HUES48 (cell line): ENCODE data around the gene CA12.
"Not testable (repeated sequence)": the region's sequence is repeated elsewhere in the genome, so short reads cannot be mapped to it uniquely, and the experiment has no call there.

Experiments
- H3K27ac ChIP-seq: one replicate; pipeline ENCODE4 v1.7.0; 2013; ENCODE audit warnings: low read depth, low read length, inconsistent platforms
- H3K27me3 ChIP-seq: 2 replicates; pipeline ENCODE4 v1.6.1; 2013; ENCODE audit warnings: mild to moderate bottlenecking, low read length; ENCODE audit not compliant: control insufficient read depth, insufficient read depth
- H3K36me3 ChIP-seq: 2 replicates; pipeline ENCODE4 v1.6.1; 2013; ENCODE audit warnings: low read length; ENCODE audit not compliant: control insufficient read depth, insufficient read depth
- H3K4me1 ChIP-seq: 2 replicates; pipeline ENCODE4 v1.6.1; 2013; ENCODE audit warnings: mild to moderate bottlenecking, low read length; ENCODE audit not compliant: control insufficient read depth, insufficient read depth
- H3K4me3 ChIP-seq: 2 replicates; pipeline ENCODE4 v1.5.1; 2013; ENCODE audit warnings: mild to moderate bottlenecking, low read depth, low read length
- H3K9ac ChIP-seq: 2 replicates; pipeline ENCODE4 v1.6.1; 2013; ENCODE audit warnings: mild to moderate bottlenecking, low read depth, low read length, moderate library complexity
- H3K9me3 ChIP-seq: 2 replicates; pipeline ENCODE4 v1.6.1; 2013; ENCODE audit warnings: low read length; ENCODE audit not compliant: control insufficient read depth, insufficient read depth

CA12 gene

GRCh38 chr15:63320446-63320845 is 61.2 kb downstream of the CA12 start:
- H3K36me3 ChIP-seq, H3K27me3 ChIP-seq, H3K4me3 ChIP-seq, H3K9ac ChIP-seq, H3K27ac ChIP-seq, H3K9me3 ChIP-seq: not testable (repeated sequence)
- H3K4me1 ChIP-seq, result peaks cover 27% of the 10 kb centered on the region

GRCh38 chr15:63319065-63319464 is 62.6 kb downstream of the CA12 start:
- H3K9me3 ChIP-seq, result no peaks in the 10 kb centered on the region
- H3K4me3 ChIP-seq, result no peak overlapping the region
- H3K27ac ChIP-seq, result no peak overlapping the region
- H3K36me3 ChIP-seq, result no peaks in the 10 kb centered on the region
- H3K27me3 ChIP-seq, result no peaks in the 10 kb centered on the region
- H3K9ac ChIP-seq, result no peak overlapping the region
- H3K4me1 ChIP-seq, result peaks cover 40% of the 10 kb centered on the region

- Histone ChIP-seq H3K9ac (no peak overlapping the region), H3K9me3 (no peaks in the 10 kb centered on the region), H3K27ac (no peak overlapping the region), H3K4me1 (peaks cover 44% of the 10 kb centered on the region), H3K27me3 (no peaks in the 10 kb centered on the region), H3K36me3 (no peaks in the 10 kb centered on the region), H3K4me3 (no peak overlapping the region)
Measured at GRCh38 chr15:63318344-63318743, 63.3 kb downstream of the CA12 start.

- no peak overlapping the region for H3K9ac ChIP-seq
- peaks cover 47% of the 10 kb centered on the region for H3K4me1 ChIP-seq
Measured at GRCh38 chr15:63314409-63314808, 67.2 kb downstream of the CA12 start.

GRCh38 chr15:63313825-63314224 is 67.8 kb downstream of the CA12 start:
- Histone ChIP-seq H3K27me3 (no peaks in the 10 kb centered on the region), H3K27ac (no peak overlapping the region), H3K9me3 (no peaks in the 10 kb centered on the region), H3K4me3 (no peak overlapping the region), H3K4me1 (peaks cover 47% of the 10 kb centered on the region), H3K9ac (no peak overlapping the region), H3K36me3 (no peaks in the 10 kb centered on the region)

More at GRCh38 chr15:63314409-63314808, 67.2 kb downstream of the CA12 start:
- Histone ChIP-seq H3K9me3 (no peaks in the 10 kb centered on the region), H3K36me3 (no peaks in the 10 kb centered on the region), H3K27ac (no peak overlapping the region), H3K4me3 (no peak overlapping the region), H3K27me3 (no peaks in the 10 kb centered on the region)

- no peaks in the 10 kb centered on the region for H3K27me3 ChIP-seq
- H3K9ac ChIP-seq, result no peak overlapping the region
- peaks cover 47% of the 10 kb centered on the region for H3K4me1 ChIP-seq
- no peak overlapping the region for H3K4me3 ChIP-seq
- no peaks in the 10 kb centered on the region for H3K9me3 ChIP-seq
- no peaks in the 10 kb centered on the region for H3K36me3 ChIP-seq
- H3K27ac ChIP-seq, result peak overlapping the region; percentile 85
Measured at GRCh38 chr15:63312286-63312685, 69.4 kb downstream of the CA12 start.

- H3K27ac ChIP-seq, result no peak overlapping the region
- no peaks in the 10 kb centered on the region for H3K9me3 ChIP-seq
- peaks cover 36% of the 10 kb centered on the region for H3K4me1 ChIP-seq
- H3K9ac ChIP-seq, result no peak overlapping the region
- H3K36me3 ChIP-seq, result peaks cover 7% of the 10 kb centered on the region; the same call in 1 of the 2 replicates
- H3K4me3 ChIP-seq, result no peak overlapping the region
- no peaks in the 10 kb centered on the region for H3K27me3 ChIP-seq
Measured at GRCh38 chr15:63310646-63311045, 71.0 kb downstream of the CA12 start.

GRCh38 chr15:63308947-63309346 is 72.7 kb downstream of the CA12 start:
- Histone ChIP-seq H3K36me3 (peaks cover 13% of the 10 kb centered on the region; the same call in 1 of the 2 replicates), H3K27ac (no peak overlapping the region), H3K4me3 (no peak overlapping the region), H3K4me1 (peaks cover 22% of the 10 kb centered on the region), H3K27me3 (no peaks in the 10 kb centered on the region), H3K9ac (no peak overlapping the region), H3K9me3 (no peaks in the 10 kb centered on the region)

- Histone ChIP-seq H3K27ac (no peak overlapping the region), H3K4me3 (no peak overlapping the region), H3K4me1 (peaks cover 17% of the 10 kb centered on the region), H3K36me3 (peaks cover 17% of the 10 kb centered on the region), H3K9me3 (no peaks in the 10 kb centered on the region), H3K9ac (no peak overlapping the region), H3K27me3 (no peaks in the 10 kb centered on the region)
Measured at GRCh38 chr15:63308491-63308890, 73.2 kb downstream of the CA12 start.

GRCh38 chr15:63306492-63307073 is 75.1 kb downstream of the CA12 start:
- Histone ChIP-seq H3K9me3 (no peaks in the 10 kb centered on the region), H3K4me3 (no peak overlapping the region), H3K27me3 (no peaks in the 10 kb centered on the region), H3K9ac (no peak overlapping the region), H3K4me1 (no peaks in the 10 kb centered on the region), H3K27ac (no peak overlapping the region), H3K36me3 (peaks cover 28% of the 10 kb centered on the region)

GRCh38 chr15:63305260-63305659 is 76.4 kb downstream of the CA12 start:
- no peak overlapping the region for H3K4me3 ChIP-seq
- no peak overlapping the region for H3K27ac ChIP-seq
- peaks cover 28% of the 10 kb centered on the region for H3K36me3 ChIP-seq
- no peaks in the 10 kb centered on the region for H3K9me3 ChIP-seq
- no peak overlapping the region for H3K9ac ChIP-seq
- H3K27me3 ChIP-seq, result no peaks in the 10 kb centered on the region
- H3K4me1 ChIP-seq, result no peaks in the 10 kb centered on the region
